Neural progenitor cell (in vitro differentiated cells): ENCODE data around the gene SLC35F3. TPM values are rescaled to one million over a fixed set of nuclear protein-coding genes. Genes with fewer than 3 reads are reported as not detected.

Experiments
- DNase-seq: peaks from one replicate; pipeline ENCODE4 v3.0.0-alpha.2; 2016; ENCODE audit warnings: low spot score
- H2AFZ ChIP-seq: fragments of 200-600 bp; sonication (generic); replicated peaks from 2 replicates; pipeline ENCODE4 v1.6.1; 2016; ENCODE audit warnings: antibody characterized with exemption
- H3F3A ChIP-seq: fragments of 200-600 bp; sonication (generic); 2 replicates; pipeline ENCODE4 v1.6.1; 2016; ENCODE audit warnings: antibody characterized with exemption, low read depth
- H3K27ac ChIP-seq: fragments of 200-600 bp; sonication (generic); 2 replicates; pipeline ENCODE4 v1.5.1; 2016; ENCODE audit warnings: mild to moderate bottlenecking
- H3K27me3 ChIP-seq: fragments of 200-600 bp; sonication (generic); 2 replicates; pipeline ENCODE4 v1.6.1; 2016; ENCODE audit warnings: mild to moderate bottlenecking, moderate library complexity
- H3K36me3 ChIP-seq: fragments of 200-600 bp; sonication (generic); 2 replicates; pipeline ENCODE4 v1.5.1; 2016
- H3K4me1 ChIP-seq: fragments of 200-600 bp; sonication (generic); 2 replicates; pipeline ENCODE4 v1.6.1; 2016; ENCODE audit warnings: mixed run types
- H3K4me2 ChIP-seq: fragments of 200-600 bp; sonication (generic); 2 replicates; pipeline ENCODE4 v1.6.1; 2016
- H3K4me3 ChIP-seq: fragments of 200-600 bp; sonication (generic); 2 replicates; pipeline ENCODE4 v1.5.1; 2016
- H3K79me2 ChIP-seq: fragments of 200-600 bp; sonication (generic); 2 replicates; pipeline ENCODE4 v1.6.1; 2016; ENCODE audit warnings: low read depth
- H3K9ac ChIP-seq: fragments of 200-600 bp; sonication (generic); 2 replicates; pipeline ENCODE4 v1.6.1; 2016
- H3K9me3 ChIP-seq: fragments of 200-600 bp; sonication (generic); 2 replicates; pipeline ENCODE4 v1.5.1; 2016; ENCODE audit warnings: low read depth
- H4K20me1 ChIP-seq: fragments of 200-600 bp; sonication (generic); 2 replicates; pipeline ENCODE4 v1.6.1; 2016; ENCODE audit warnings: low read depth
- H3K27ac Mint-ChIP-seq: 3 replicates; pipeline ENCODE4 v1.8.0; 2021; ENCODE audit warnings: mixed read lengths
- H3K27me3 Mint-ChIP-seq: 2 replicates; pipeline ENCODE4 v1.8.0; 2022; ENCODE audit warnings: low read depth, mild to moderate bottlenecking, inconsistent platforms, moderate library complexity, mixed read lengths; ENCODE audit not compliant: insufficient read depth
- H3K36me3 Mint-ChIP-seq: 3 replicates; pipeline ENCODE4 v1.8.0; 2021; ENCODE audit warnings: mixed read lengths
- H3K4me1 Mint-ChIP-seq: 3 replicates; pipeline ENCODE4 v1.8.0; 2021; ENCODE audit warnings: mixed read lengths
- H3K4me3 Mint-ChIP-seq: 3 replicates; pipeline ENCODE4 v1.8.0; 2021; ENCODE audit warnings: mild to moderate bottlenecking, moderate library complexity, mixed read lengths
- H3K9me3 Mint-ChIP-seq: 3 replicates; pipeline ENCODE4 v1.8.0; 2020; ENCODE audit warnings: mixed read lengths
- EZH2 ChIP-seq: fragments of 200-600 bp; sonication (generic); IDR thresholded peaks from 2 replicates; pipeline ENCODE4 v1.6.1; 2017; ENCODE audit warnings: antibody characterized with exemption, mild to moderate bottlenecking, moderate library complexity
- EZH2phosphoT487 ChIP-seq: fragments of 200-600 bp; sonication (generic); IDR thresholded peaks from 2 replicates; pipeline ENCODE4 v1.6.1; 2017; ENCODE audit warnings: antibody characterized with exemption
- total RNA-seq: library from RNA; depleted of rRNA; stranded (reverse); fragments of >200 nt; gene quantifications from 2 replicates; pipeline ENCODE4 v1.2.3, GENCODE V29; 2015; ENCODE audit warnings: low replicate concordance
- TF ChIP-seq, protein P1 (sequence below): fragments of 200-600 bp; sonication (generic); IDR thresholded peaks from 2 replicates; pipeline ENCODE4 v1.5.1; 2017; ENCODE audit warnings: antibody characterized with exemption, mild to moderate bottlenecking

SLC35F3 gene
- total RNA-seq, 1 donor from 2014 or later = 0.79 TPM

DNA sequence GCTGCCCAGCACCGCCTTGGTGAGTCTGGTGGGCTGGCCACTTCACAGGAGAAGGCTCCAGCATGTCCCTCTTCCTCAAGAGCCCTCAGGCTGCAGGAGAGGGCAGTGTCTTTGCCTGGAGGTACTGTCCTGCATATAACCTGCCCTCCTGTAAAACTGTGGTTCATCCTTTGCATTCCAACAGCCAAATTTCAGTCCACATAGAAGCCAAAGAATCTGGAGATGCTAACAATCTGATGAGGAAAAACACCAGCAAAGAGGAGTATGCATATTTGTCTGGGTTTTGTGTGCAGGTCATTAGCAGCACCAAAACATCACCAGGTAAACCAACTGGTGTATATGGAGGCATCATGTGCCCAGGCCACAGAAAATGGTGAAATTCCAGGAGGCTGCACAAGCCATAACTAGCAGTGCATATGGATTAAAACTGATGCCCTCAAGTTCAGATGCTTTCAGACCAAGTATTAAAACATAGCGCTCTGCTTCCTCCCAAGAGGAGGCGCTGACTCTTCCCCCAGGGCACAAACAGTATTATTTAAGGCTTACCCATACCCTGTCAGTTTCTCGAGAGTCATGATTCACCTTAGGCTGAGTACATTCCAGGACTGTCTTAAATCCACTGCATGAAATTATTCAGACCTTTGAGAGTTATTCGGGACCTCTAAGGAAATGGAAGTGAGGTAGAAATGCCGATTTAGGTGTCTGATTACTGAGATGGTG lies 318.2 kb downstream of the SLC35F3 start:
- Mint-ChIP-seq H3K9me3 (peaks cover 2% of the 10 kb centered on the region), H3K27ac (no peak overlapping the region), H3K4me3 (no peak overlapping the region), H3K27me3 (peaks cover 16% of the 10 kb centered on the region), H3K36me3 (peaks cover 2% of the 10 kb centered on the region), H3K4me1 (peaks cover 32% of the 10 kb centered on the region)
- H3K9me3 ChIP-seq = no peaks in the 10 kb centered on the region
- H3K4me2 ChIP-seq = no peak overlapping the region
- no peak for DNase-seq
- no peak overlapping the region for H2AFZ ChIP-seq
- no peak overlapping the region for H3K9ac ChIP-seq
- TF ChIP-seq EZH2 (no peak), EZH2phosphoT487 (no peak)
- TF ChIP-seq, protein P1, sequence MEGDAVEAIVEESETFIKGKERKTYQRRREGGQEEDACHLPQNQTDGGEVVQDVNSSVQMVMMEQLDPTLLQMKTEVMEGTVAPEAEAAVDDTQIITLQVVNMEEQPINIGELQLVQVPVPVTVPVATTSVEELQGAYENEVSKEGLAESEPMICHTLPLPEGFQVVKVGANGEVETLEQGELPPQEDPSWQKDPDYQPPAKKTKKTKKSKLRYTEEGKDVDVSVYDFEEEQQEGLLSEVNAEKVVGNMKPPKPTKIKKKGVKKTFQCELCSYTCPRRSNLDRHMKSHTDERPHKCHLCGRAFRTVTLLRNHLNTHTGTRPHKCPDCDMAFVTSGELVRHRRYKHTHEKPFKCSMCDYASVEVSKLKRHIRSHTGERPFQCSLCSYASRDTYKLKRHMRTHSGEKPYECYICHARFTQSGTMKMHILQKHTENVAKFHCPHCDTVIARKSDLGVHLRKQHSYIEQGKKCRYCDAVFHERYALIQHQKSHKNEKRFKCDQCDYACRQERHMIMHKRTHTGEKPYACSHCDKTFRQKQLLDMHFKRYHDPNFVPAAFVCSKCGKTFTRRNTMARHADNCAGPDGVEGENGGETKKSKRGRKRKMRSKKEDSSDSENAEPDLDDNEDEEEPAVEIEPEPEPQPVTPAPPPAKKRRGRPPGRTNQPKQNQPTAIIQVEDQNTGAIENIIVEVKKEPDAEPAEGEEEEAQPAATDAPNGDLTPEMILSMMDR = no peak
- no peaks in the 10 kb centered on the region for H4K20me1 ChIP-seq
- no peaks in the 10 kb centered on the region for H3K79me2 ChIP-seq
- peaks cover 6% of the 10 kb centered on the region for H3F3A ChIP-seq
- peaks cover 21% of the 10 kb centered on the region for H3K4me1 ChIP-seq
- no peak overlapping the region for H3K27ac ChIP-seq
- H3K4me3 ChIP-seq = no peak overlapping the region
- no peaks in the 10 kb centered on the region for H3K27me3 ChIP-seq
- no peaks in the 10 kb centered on the region for H3K36me3 ChIP-seq

DNA sequence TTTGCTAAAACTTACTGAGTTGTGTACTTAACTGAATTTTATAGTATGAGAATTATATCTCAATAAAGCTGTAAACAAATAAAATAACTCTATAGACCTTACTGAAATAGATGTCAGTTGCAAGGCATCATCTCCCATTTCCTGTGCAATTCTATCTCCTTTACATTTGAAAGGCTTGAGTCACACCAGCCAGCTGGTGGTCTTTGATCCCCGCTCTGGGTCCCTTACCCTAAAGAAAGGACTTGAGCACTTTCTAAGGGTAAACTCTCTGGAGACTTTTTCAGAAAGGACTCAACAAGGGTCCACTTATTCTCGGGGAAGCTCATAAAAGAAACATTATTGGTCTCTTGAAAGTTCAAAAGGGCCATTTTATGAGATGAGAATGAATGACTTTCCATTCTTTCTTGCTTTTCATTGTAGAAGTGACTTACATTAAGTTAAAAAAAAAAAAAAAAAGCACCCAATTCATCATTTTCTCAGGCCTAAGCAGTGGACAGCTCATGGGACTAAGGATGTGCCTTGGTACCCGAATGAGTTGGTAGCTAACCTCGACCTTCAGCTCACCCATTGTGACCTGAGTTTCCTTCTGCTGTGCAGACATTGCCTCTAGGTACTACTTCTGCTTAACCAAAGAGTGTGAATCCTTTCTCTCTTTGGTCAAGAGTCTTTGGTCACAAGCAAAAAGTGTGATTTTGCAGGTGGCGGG lies 321.8 kb downstream of the SLC35F3 start:
- Histone ChIP-seq H3K36me3 (no peaks in the 10 kb centered on the region), H2AFZ (no peak overlapping the region), H3K9ac (no peak overlapping the region), H3K9me3 (no peaks in the 10 kb centered on the region), H3K27ac (no peak overlapping the region), H4K20me1 (no peaks in the 10 kb centered on the region), H3K79me2 (no peaks in the 10 kb centered on the region), H3F3A (peaks cover 6% of the 10 kb centered on the region), H3K27me3 (no peaks in the 10 kb centered on the region), H3K4me1 (peaks cover 30% of the 10 kb centered on the region), H3K4me2 (no peak overlapping the region), H3K4me3 (no peak overlapping the region)
- Mint-ChIP-seq H3K36me3 (peaks cover 2% of the 10 kb centered on the region), H3K9me3 (peaks cover 2% of the 10 kb centered on the region), H3K27me3 (peaks cover 13% of the 10 kb centered on the region), H3K4me3 (no peak overlapping the region), H3K27ac (no peak overlapping the region), H3K4me1 (peaks cover 58% of the 10 kb centered on the region)
- peak; percentile 43 for DNase-seq
- TF ChIP-seq EZH2 (no peak), EZH2phosphoT487 (no peak)
- TF ChIP-seq, protein P1 = no peak

DNA sequence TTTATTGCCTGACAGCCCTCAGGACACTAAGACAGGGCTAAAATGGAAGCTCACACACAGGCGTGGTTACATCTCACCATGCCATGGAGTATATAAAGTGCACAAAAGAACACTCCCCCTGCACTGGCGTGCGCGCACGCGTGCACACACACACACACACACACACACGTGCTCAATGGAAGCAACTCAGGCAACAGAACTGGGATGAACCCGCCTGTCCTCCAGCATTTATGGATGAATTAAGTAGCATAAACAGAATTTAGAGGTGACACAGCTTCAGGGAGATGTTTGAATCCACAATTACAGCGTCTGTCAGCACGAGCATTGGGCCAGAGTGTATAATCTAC lies 322.3 kb downstream of the SLC35F3 start:
- H3K27ac ChIP-seq = no peak overlapping the region
- H3F3A ChIP-seq = peaks cover 6% of the 10 kb centered on the region
- H3K9ac ChIP-seq = no peak overlapping the region
- H3K27me3 ChIP-seq = no peaks in the 10 kb centered on the region
- peaks cover 30% of the 10 kb centered on the region for H3K4me1 ChIP-seq
- Mint-ChIP-seq H3K27ac (peak overlapping the region; percentile 10), H3K27me3 (peaks cover 13% of the 10 kb centered on the region), H3K9me3 (peaks cover 2% of the 10 kb centered on the region), H3K4me1 (peaks cover 59% of the 10 kb centered on the region), H3K36me3 (peaks cover 2% of the 10 kb centered on the region), H3K4me3 (peak overlapping the region; percentile 11)
- H3K36me3 ChIP-seq = no peaks in the 10 kb centered on the region
- H3K79me2 ChIP-seq = no peaks in the 10 kb centered on the region
- H3K4me3 ChIP-seq = no peak overlapping the region
- H3K9me3 ChIP-seq = no peaks in the 10 kb centered on the region
- no peak for DNase-seq
- TF ChIP-seq EZH2 = no peak
- TF ChIP-seq, protein P1 = no peak
- no peak for TF ChIP-seq EZH2phosphoT487
- H2AFZ ChIP-seq = no peak overlapping the region
- no peaks in the 10 kb centered on the region for H4K20me1 ChIP-seq
- H3K4me2 ChIP-seq = no peak overlapping the region
